Mucosa of stomach (tissue), 1 donor: ENCODE results near the gene DYNC1H1.

Experiments used
- H3K27me3 ChIP-seq: one replicate; pipeline ENCODE4 v1.7.0; 2013; ENCODE audit warnings: mild to moderate bottlenecking, low read length; ENCODE audit not compliant: control insufficient read depth, insufficient read depth
- H3K36me3 ChIP-seq: one replicate; pipeline ENCODE4 v1.7.0; 2013; ENCODE audit warnings: low read length; ENCODE audit not compliant: control insufficient read depth, insufficient read depth
- H3K4me1 ChIP-seq: one replicate; pipeline ENCODE4 v1.7.0; 2013; ENCODE audit warnings: mild to moderate bottlenecking, low read length; ENCODE audit not compliant: control insufficient read depth, insufficient read depth
- H3K4me3 ChIP-seq: one replicate; pipeline ENCODE4 v1.7.0; 2013; ENCODE audit warnings: low read length
- H3K9ac ChIP-seq: one replicate; pipeline ENCODE4 v1.7.0; 2013; ENCODE audit warnings: mild to moderate bottlenecking, low read length, moderate library complexity
- H3K9me3 ChIP-seq: one replicate; pipeline ENCODE4 v1.7.0; 2013; ENCODE audit warnings: mild to moderate bottlenecking, low read length, moderate library complexity; ENCODE audit not compliant: control insufficient read depth
- donor health status: Pancreatic carcinoma.

The DYNC1H1 gene

DNA sequence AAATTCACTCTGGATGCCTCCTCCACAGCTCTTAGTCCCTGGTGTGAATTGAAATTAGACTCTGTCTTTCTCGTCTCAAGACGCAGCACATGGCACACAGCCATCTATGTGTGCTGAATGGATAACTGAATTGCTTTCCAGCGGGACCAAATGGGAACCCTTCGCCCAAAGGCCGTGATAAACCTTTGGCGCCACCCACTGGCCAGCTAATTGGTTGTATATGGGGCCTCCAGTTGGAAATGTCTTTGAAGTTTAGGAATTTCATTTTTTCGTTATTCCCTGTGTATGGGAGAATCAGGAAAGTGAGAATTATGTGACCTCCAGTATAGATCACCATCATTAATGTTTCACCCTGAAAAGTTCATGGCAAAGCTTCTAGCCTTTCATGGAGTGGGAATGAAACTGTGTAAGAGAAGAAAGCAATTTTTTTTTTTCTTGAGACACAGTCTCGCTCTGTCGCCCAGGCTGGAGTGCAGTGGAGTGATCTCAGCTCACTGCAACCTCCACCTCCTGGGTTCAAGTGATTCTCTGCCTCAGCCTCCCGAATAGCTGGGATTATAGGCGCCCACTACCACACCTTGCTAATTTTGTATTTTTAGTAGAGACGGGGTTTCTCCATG lies 132.3 kb downstream of the DYNC1H1 start:
- Histone ChIP-seq H3K36me3 (no peaks in the 10 kb centered on the region), H3K9me3 (no peaks in the 10 kb centered on the region), H3K4me3 (no peak overlapping the region), H3K27me3 (no peaks in the 10 kb centered on the region), H3K4me1 (peaks cover 4% of the 10 kb centered on the region), H3K9ac (no peak overlapping the region)

DNA sequence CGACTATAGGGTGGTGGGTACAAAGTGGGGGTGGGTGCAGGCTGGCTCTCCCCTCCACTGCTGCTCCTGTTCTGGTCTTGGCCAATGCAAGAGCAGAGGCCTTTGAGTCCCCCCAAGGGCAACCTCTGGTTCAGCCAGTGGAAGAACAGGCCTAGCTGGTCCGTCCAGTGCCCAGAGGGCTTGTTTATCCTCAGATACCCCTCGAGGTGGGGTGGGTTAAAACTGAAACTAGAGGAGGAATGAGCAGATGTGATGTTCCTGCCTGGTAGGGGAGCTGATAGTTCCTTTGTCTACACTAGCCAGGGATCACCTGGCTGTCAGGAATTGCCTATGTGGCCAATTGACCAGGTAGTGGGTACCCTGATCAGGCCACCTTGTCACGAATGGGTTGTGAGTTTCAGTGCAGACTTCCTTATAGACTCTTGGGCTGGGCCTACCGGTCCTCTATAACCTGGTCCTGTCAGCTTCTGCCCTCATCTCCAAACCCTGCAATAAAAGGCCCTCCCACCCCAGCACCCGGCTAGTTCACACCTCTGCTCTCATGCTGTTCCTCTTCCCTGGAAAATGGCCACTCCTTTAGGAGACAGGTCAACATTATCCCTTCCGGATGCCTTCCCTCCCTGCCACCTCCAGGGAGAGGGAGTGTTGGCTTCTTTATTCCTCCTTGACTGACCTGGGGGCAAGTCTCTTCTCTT lies 133.2 kb downstream of the DYNC1H1 start:
- H3K27me3 ChIP-seq, result no peaks in the 10 kb centered on the region
- no peak overlapping the region for H3K9ac ChIP-seq
- H3K36me3 ChIP-seq, result no peaks in the 10 kb centered on the region
- no peaks in the 10 kb centered on the region for H3K9me3 ChIP-seq
- H3K4me1 ChIP-seq, result peaks cover 4% of the 10 kb centered on the region
- no peak overlapping the region for H3K4me3 ChIP-seq

DNA sequence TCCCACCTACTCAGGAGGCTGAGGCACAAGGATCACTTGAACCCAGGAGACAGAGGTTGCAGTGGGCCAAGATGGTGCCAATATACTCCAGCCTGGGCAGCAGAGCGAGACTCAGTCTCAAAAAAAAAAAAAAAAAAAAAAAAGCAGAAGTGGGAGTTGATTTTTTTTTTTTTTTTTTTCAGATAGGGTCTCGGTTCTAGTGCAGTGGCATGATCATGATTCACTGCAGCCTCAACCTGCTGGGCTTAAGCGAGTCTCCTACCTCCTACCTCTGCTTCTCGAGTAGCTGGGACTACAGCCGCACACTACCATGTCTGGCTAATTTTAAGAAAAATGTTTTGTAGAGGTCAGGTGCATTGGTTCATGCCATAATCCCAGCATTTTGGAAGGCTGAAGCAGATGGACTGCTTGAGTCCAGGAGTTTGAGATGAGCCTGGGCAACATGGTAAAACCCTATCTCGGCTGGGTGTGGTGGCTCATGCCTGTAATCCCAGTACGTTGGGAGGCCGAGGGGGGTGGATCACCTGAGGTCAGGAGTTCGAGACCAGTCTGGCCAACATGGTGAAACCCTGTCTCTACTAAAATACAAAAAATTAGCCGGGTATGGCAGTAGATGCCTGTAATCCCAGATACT lies 138.8 kb downstream of the DYNC1H1 start:
- Histone ChIP-seq H3K36me3 (no peaks in the 10 kb centered on the region), H3K4me3 (no peak overlapping the region), H3K9ac (no peak overlapping the region), H3K27me3 (no peaks in the 10 kb centered on the region), H3K4me1 (no peaks in the 10 kb centered on the region), H3K9me3 (no peaks in the 10 kb centered on the region)

DNA sequence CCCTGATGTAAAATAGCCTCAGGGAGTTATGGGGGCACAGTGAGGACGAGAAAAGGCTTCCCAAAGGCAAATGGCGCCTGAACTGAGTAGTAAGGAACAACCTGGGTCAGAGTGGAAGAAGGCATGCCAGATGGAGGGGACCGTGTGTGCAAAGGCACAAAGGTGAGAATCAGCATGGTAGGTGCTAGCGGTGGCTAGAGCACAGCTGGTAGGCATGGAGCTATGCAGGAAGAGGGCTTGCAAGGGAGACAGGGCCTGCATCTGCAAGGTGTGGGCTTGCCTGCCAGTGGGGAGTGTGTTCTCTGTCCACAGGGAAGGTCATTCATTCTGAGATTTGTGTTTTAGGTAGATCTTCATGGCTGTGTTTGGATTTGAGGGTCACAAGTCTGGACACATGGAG lies 141.0 kb downstream of the DYNC1H1 start:
- H3K9me3 ChIP-seq, result no peaks in the 10 kb centered on the region
- H3K36me3 ChIP-seq, result no peaks in the 10 kb centered on the region
- no peak overlapping the region for H3K9ac ChIP-seq
- H3K4me3 ChIP-seq, result no peak overlapping the region
- no peaks in the 10 kb centered on the region for H3K4me1 ChIP-seq
- no peaks in the 10 kb centered on the region for H3K27me3 ChIP-seq
